GM18519 (cell line): ENCODE measurements around the gene TRIM10.
A peak's percentile ranks its signal among the peaks of the same experiment; 100 is the strongest.

ENCODE experiments used
- ATAC-seq: cut with Tn5 transposase; IDR thresholded peaks from one replicate; pipeline ENCODE4 v1.9.1; 2021; ENCODE audit warnings: mild to moderate bottlenecking, moderate library complexity; ENCODE audit not compliant: unreplicated experiment, low FRiP score

The TRIM10 gene

DNA sequence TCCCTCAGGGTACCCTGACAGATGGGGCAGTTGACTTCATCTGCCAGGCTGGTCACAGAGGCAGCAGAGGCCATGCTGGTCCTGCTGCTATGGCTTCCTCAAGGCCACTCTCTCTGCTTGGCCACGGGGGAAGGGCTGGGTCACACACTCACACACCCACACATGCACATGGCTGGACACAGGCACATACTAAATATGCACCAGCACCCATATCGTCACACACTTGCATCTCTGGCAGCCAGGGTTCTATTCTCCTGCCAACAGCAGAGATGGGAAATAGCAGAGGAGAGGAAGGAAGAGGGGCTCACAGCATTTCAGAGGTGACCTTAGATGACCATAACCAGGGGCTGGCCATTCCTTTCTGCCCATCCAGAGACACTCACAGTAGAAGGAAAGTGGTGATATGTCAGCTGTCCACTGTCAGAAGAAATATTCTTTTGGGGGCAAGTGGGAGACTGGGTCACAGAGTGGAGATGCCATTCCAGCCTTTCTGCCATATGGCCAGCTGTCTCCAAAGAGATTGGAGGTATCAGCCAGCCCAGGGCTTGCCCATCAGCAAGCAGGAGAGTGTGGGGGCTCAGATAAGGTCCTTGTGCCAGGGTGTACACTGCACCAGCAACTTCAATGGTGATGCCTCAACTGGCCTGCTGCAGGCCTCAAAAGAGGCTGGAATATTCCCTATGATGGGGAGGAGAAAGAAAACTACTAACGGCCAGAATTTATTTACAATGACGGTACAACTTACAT lies at the start of gene TRIM10:
TSS of gene TRIM10 (minus strand) at position 427 of the 747 bp plus-strand sequence. CDS start at position 74, 353 bp downstream.
- ATAC-seq, result no peak

DNA sequence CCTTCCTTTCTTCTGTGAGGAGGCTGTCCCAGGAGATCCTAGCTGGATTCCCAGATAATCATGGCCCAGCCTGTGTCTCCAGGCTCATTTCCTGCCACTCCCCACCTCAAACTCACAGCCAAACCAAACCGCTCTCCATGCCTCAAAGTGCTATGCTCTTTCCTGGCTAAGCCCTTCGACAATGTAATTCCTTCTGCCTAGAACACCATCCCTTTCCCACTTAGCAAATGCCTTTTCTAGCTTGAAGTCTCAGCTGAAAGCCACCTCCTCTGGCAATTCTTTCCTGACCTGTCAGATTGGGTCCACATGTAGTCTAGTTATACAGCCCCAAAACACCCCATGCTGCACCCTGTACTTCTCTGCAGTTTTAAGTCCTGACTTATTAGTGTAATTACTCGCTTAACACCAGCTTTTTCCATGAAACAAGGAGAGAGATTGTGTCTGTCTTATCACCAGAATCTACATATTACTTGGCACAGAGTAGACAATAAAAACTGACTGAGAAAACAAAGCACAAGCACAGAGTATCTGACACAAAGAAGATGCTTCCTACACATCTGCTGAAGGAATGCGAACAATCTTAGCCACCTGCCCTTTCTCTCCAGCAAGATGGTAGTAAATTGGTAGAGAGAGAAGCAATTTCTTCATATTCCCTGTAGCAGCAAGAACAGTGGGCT lies 46.7 kb upstream of the TRIM10 start:
- ATAC-seq, result no peak

DNA sequence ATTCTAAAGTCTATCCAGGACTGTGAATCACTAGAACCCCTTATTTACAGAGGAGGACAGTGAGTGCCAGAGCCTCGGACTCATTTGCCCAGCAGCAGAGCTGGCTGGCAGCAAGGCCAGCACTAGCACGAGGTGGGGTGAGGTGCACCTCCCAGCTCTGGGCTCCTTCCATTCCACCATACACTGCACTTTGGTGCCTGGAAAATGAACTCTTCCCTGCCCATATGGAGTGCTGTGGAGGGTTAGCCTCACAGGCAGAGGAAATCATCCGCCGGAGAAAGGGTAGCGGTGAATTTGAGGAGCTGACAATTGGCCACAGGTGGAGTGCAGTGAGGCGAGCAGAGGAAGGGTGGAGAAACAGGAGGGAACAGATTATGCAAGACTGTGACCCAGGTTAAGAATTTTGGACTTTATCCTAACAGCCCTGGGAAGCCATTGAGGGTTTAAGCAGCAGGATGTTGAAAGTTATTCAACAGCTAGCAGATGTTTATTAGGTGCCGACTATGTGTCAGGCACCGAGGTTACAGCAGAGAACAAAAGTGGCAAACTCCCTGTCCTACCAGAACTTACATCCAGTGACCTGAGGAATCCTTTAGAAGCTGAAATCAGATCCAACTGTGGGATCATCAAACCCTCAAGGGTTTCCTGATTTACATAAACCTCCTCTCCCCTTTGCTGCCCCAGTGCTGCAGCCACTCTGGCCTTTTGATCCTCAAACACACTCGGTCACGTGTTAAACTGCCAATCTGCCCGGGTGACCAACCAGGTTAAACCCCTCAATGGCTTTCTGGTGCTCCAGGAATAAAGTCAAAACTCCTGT lies 46.0 kb upstream of the TRIM10 start:
- ATAC-seq, result no peak

- ATAC-seq, result no peak
Observed at GRCh38 chr6:30206152-30206551, 45.1 kb upstream of the TRIM10 start.

DNA sequence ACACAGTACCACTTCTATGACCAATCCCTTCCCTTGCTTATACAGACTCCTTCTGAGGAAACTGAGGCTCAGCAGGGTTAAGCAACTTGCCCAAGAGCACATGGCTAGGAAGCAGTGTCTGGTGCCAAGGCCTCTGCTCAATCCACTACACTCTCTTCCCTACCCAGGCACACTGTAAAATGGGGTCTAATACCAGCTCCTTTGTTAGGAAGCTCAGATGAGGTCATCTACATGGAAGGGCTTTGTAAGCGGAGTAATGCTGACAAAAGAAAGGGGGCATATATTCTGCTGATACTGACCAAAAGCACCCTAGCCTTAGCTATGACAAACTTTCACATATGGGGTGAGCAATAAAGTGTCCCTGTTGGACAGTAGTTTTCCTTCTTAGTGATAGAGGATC lies 43.1 kb upstream of the TRIM10 start:
- no peak for ATAC-seq

DNA sequence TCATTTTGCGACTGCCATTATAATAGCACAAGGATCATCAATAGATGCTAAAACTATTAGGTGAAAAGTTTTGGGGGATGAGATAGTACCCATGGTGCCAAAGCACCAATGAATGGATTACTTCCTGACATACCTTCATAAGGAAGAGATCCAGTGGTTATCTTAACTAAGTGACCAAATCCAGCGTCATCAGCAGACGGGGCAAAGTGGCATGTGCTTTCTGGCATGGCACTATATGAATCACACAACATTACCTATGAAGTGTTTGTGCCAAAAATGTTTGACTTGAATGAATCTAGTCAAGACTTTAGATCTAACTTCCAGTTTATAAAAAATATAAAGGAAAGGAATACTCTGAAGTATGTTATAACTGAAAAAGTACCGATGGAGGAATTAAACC lies 41.4 kb upstream of the TRIM10 start:
- ATAC-seq, result no peak

DNA sequence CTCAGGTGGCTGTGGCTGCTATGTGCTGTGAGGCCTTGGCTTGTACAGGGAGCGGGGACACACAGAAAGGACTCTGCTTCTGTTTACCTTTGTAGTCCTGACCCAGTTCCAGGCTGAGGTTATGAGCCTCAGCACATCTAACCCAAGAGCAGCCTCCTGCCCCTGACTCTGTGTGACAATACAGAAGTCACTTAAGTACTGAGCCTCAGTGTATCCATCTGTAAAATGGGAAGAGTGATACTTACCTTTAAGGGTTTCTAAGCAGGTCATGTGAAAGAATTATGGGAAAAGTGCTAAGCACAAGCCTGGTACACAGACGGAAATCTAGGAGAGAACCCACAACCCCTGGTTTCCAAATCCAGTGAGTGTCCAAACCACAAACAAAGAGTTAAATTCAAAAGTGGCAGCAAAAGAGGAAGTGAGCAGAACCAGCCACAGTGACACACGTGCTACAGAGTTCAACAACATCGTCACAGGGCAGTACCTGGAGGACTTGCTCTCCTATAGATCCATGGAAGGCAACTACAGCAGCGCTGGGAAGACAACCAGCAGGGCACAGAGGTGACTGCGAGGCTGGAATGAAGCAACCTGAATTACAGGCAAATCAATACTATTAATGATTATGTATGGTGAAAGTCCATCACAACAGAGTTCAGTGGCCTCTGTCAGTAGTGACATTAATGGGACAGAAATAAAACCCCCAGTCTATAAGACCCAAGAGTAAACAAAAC lies 39.7 kb upstream of the TRIM10 start:
- peak; percentile 52 for ATAC-seq

- no peak for ATAC-seq
Observed at GRCh38 chr6:30198166-30199084, 37.4 kb upstream of the TRIM10 start.

GRCh38 chr6:30196376-30196775 lies 35.4 kb upstream of the TRIM10 start:
- no peak for ATAC-seq

- no peak for ATAC-seq
Observed at GRCh38 chr6:30195951-30196350, 34.9 kb upstream of the TRIM10 start.

DNA sequence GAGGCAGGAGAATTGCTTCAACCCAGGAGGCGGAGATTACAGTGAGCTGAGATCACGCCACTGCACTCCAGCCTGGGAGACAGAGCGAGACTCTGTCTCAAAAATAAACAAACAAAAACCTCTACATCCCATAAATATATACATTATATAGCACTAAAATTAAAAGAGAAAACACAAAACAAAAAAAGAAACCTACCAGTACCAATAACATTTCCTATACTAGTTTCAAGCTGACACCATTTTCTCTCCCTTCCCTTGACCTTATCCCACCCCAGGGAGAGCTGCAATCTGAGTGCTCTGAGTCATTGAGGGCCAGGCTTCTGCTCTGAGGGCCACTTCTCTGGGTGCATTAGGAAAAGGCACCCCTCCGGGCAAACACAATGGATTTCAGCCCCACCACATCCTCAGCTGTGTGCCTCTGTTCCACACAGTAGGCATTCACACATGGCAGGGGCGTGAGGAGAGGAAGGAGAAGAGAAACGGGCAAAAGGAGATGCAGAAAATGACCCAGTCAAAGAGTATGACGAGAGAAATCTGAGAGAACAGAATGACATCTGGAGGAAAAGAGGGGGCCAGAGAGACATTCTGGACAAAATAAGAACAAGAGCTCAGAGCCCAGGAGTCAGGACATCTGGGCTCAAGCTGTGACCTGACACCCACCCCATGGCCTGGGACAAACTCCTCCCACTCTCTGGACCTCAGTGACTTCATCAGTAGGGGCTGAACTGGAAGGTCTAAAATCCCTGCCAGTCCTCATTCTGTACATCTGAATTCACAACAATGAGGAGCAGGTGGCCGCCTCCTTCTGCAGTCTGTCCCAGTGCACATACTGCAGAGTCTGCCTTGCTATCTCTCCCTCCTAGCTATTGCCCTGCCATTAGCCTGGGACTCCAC lies 34.0 kb upstream of the TRIM10 start:
- no peak for ATAC-seq

GRCh38 chr6:30192076-30192475 lies 31.1 kb upstream of the TRIM10 start:
- ATAC-seq, result no peak

DNA sequence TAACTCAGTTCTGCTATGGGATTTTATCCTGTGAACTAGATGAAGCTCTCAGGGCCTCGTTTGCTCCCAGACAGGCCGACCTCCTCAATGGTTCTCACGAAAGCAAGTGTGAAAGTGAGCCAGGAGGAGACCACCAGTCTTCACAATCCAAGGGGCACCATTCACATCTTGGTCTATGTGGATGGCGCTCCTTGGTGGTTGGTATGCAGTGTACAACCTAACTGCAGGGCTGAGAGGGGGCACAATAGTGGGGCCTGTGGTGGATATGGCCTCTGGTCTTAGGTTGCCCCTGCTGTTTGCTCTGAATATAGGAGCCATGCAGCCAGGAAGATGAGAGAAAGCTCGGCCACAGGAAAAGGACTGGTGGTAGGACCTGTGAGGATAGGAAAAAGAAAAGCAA lies 27.5 kb upstream of the TRIM10 start:
- no peak for ATAC-seq

GRCh38 chr6:30185846-30186484 lies 25.0 kb upstream of the TRIM10 start:
- no peak for ATAC-seq

- no peak for ATAC-seq
Observed at GRCh38 chr6:30184417-30185031, 23.5 kb upstream of the TRIM10 start.

GRCh38 chr6:30180145-30180544 lies 19.1 kb upstream of the TRIM10 start:
- ATAC-seq, result no peak

GRCh38 chr6:30178837-30179236 lies 17.8 kb upstream of the TRIM10 start:
- no peak for ATAC-seq

DNA sequence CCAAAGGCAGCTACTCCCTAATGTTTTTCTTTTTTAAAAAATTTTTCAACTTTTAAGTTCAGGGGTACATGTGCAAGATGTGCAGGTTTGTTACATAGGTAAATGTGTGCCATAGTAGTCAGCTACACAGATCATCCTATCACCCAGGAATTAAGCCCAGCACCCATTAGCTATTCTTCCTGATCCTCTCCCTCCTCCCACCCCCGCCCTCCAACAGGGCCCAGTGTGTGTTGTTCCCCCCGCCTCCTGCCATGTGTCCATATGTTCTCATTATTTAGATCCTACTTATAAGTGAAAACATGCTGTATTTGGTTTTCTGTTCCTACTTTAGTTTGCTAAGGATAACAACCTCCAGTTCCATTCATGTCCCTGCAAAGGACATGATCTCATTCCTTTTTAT lies 14.8 kb upstream of the TRIM10 start:
- no peak for ATAC-seq
